Measurements from ENCODE around the gene DNAJC7.

DNA sequence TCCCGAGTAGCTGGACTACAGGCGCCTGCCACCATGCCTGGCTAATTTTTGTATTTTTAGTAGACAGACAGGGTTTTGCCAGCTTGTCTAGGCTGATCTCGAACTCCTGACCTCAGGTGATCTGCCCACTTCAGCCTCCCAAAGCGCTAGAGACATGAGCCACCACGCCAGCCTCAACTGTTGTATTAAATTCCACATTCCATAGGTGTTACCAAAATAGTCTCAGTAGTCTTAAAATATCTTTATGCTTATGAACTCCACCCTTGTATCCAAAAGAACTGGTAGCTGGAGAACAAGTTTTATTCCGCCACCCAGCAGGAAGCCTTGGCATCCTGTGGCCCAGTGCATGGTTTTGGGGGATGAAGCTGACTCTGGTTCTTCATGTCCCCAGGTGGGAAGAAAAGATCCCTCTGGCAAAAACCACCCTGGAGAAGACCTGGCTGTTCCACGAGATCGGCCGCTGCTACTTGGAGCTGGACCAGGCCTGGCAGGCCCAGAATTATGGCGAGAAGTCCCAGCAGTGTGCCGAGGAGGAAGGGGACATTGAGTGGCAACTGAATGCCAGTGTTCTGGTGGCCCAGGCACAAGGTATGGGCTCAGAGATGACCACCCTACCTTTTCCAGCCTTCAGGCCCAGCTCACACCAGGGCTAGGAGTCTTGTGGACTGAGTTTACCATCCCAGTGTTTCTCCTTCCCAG, 68.3 kb downstream of the DNAJC7 start:
- TF ChIP-seq CTCF (IDR thresholded peaks at IDR 0.05) (no peak), POLR2AphosphoS5 (IDR thresholded peaks at IDR 0.05) (no peak)
